Brain microvascular endothelial cell (primary cell): ENCODE measurements around the gene SIRT1.
A peak's percentile ranks its signal among the peaks of the same experiment; 100 is the strongest.

Experiments used
- DNase-seq: peaks from one replicate; pipeline ENCODE4 v3.0.0-alpha.2; 2020
- H3K27ac ChIP-seq: fragments of 250-450 bp; sonication (Bioruptor Pico); 2 replicates; pipeline ENCODE4 v1.5.1; 2020; ENCODE audit warnings: mild to moderate bottlenecking, moderate library complexity
- H3K27me3 ChIP-seq: fragments of 250-450 bp; sonication (Bioruptor Pico); replicated peaks from 2 replicates; pipeline ENCODE4 v1.5.1; 2020; ENCODE audit warnings: mild to moderate bottlenecking
- H3K36me3 ChIP-seq: fragments of 250-450 bp; sonication (Bioruptor Pico); replicated peaks from 2 replicates; pipeline ENCODE4 v1.5.1; 2020; ENCODE audit warnings: mild to moderate bottlenecking
- H3K4me3 ChIP-seq: 2 replicates; pipeline ENCODE4 v1.5.1; 2011; ENCODE audit warnings: low read depth, mild to moderate bottlenecking, control low read depth, low read length, moderate library complexity
- in situ Hi-C: cut with HindIII; loops from 2 replicates; pipeline ENCODE4 v1.10.0; 2017; ENCODE audit warnings: low sequenced_read_pairs, low pct_ligation_motif_present
- TF ChIP-seq, protein P1 (sequence below): IDR thresholded peaks from 2 replicates; pipeline ENCODE4 v1.5.1; 2011; ENCODE audit warnings: low read depth, mild to moderate bottlenecking, moderate library complexity, low read length, control low read depth, inconsistent platforms; ENCODE audit errors: missing control alignments

The SIRT1 gene

DNA sequence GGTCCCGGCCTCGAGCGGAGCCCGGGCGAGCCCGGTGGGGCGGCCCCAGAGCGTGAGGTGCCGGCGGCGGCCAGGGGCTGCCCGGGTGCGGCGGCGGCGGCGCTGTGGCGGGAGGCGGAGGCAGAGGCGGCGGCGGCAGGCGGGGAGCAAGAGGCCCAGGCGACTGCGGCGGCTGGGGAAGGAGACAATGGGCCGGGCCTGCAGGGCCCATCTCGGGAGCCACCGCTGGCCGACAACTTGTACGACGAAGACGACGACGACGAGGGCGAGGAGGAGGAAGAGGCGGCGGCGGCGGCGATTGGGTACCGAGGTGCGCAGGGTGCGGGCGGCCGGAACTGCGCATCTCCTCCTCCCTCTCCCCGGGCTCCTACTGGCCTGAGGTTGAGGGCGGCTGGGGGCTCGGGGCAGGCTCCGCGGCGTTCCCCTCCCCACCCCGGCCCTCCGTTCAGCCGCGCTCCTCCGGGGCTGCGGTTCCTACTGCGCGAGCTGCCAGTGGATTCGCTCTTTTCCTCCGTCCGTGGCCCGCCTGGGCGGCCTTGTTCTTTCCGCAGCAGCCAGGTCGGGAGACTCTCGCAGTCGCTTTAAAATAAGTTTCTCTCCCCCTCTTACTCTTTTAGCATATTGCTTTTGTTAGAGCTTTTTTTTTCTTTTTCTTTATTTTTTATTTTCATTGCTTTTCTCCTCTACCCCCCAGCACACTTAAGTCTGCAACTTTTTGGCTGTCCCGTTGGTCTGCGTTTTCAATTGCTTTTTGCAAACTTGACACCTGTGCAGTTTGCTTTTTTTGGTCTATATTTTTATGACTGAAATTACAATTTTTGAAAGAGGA is 600 bp downstream of the SIRT1 start:
- in situ Hi-C loops: no loop called here
- Histone ChIP-seq H3K27ac (peak overlapping the region; percentile 84), H3K4me3 (peak overlapping the region; percentile 82)

GRCh38 chr10:67893637-67894036 is 9.2 kb downstream of the SIRT1 start:
- peaks cover 46% of the 10 kb centered on the region for H3K36me3 ChIP-seq
- no peak for DNase-seq
- H3K27me3 ChIP-seq: no peaks in the 10 kb centered on the region
- TF ChIP-seq, protein P1, sequence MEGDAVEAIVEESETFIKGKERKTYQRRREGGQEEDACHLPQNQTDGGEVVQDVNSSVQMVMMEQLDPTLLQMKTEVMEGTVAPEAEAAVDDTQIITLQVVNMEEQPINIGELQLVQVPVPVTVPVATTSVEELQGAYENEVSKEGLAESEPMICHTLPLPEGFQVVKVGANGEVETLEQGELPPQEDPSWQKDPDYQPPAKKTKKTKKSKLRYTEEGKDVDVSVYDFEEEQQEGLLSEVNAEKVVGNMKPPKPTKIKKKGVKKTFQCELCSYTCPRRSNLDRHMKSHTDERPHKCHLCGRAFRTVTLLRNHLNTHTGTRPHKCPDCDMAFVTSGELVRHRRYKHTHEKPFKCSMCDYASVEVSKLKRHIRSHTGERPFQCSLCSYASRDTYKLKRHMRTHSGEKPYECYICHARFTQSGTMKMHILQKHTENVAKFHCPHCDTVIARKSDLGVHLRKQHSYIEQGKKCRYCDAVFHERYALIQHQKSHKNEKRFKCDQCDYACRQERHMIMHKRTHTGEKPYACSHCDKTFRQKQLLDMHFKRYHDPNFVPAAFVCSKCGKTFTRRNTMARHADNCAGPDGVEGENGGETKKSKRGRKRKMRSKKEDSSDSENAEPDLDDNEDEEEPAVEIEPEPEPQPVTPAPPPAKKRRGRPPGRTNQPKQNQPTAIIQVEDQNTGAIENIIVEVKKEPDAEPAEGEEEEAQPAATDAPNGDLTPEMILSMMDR: no peak
- H3K27ac ChIP-seq: no peak overlapping the region
- in situ Hi-C loops: no loop called here
- no peak overlapping the region for H3K4me3 ChIP-seq

More for the DNA sequence above, 600 bp downstream of the SIRT1 start:
- TF ChIP-seq, protein P1: no peak
- Histone ChIP-seq H3K27me3 (no peaks in the 10 kb centered on the region), H3K36me3 (peaks cover 18% of the 10 kb centered on the region)
- DNase-seq: peak; percentile 45

DNA sequence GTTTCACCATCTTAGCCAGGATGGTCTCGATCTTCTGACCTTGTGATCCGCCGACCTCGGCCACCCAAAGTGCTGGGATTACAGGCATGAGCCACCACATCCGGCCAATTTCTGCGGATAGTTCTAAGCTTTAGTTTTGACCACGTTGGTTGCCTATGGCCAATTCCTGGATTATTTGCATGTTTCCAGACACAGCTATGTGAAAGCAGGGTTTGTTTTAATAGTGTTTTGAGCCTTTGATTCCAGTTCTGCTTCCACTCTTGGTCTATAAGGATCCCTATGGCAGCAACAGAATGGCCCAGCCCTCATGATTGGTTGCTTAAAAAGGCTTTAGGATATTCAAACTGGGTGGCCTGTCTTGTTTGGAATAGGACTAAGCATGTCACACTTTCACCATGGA is 19.1 kb downstream of the SIRT1 start:
- in situ Hi-C loops: no loop called here
- Histone ChIP-seq H3K36me3 (peaks cover 21% of the 10 kb centered on the region), H3K27me3 (no peaks in the 10 kb centered on the region), H3K4me3 (no peak overlapping the region), H3K27ac (no peak overlapping the region)
- TF ChIP-seq, protein P1: no peak
- DNase-seq: no peak

- no peak overlapping the region for H3K4me3 ChIP-seq
- H3K27ac ChIP-seq: no peak overlapping the region
- H3K27me3 ChIP-seq: no peaks in the 10 kb centered on the region
- H3K36me3 ChIP-seq: peaks cover 39% of the 10 kb centered on the region
- peak; percentile 1 for DNase-seq
- in situ Hi-C loops: no loop called here
- TF ChIP-seq, protein P1: no peak
These were observed 28.0 kb downstream of the SIRT1 start for GRCh38 chr10:67912331-67912946.

- DNase-seq: no peak
- in situ Hi-C loops: no loop called here
- Histone ChIP-seq H3K27ac (no peak overlapping the region), H3K27me3 (no peaks in the 10 kb centered on the region), H3K36me3 (peaks cover 32% of the 10 kb centered on the region), H3K4me3 (no peak overlapping the region)
- TF ChIP-seq, protein P1: no peak
These were observed 30.4 kb downstream of the SIRT1 start for GRCh38 chr10:67914777-67915340.
